Muscle of arm (tissue), 12 donors: ENCODE results near the gene UNCX. TPM values are rescaled to one million over a fixed set of nuclear protein-coding genes. Genes with fewer than 3 reads are reported as not detected.

Source experiments
- DNase-seq: peaks from one replicate; pipeline ENCODE4 v3.0.0-alpha.2; 2013
- polyA plus RNA-seq, 12 donors: library from polyadenylated mRNA; unstranded; fragments of 120-200 nt; gene quantifications; one replicate each; pipeline ENCODE4 v1.2.1, GENCODE V29; 2013; ENCODE audit not compliant: insufficient read length in 12 of 12

The UNCX gene
- polyA plus RNA-seq, 12 donors, result not detected

GRCh38 chr7:1214516-1214915, 18.2 kb upstream of the UNCX start:
- no peak for DNase-seq

- no peak for DNase-seq
These were observed 14.0 kb upstream of the UNCX start for GRCh38 chr7:1218541-1219165.

- DNase-seq, result no peak
These were observed 13.2 kb upstream of the UNCX start for GRCh38 chr7:1219498-1219897.

- no peak for DNase-seq
These were observed 12.5 kb upstream of the UNCX start for GRCh38 chr7:1220000-1220726.

GRCh38 chr7:1220977-1221745, 11.5 kb upstream of the UNCX start:
- no peak for DNase-seq

GRCh38 chr7:1223196-1223981, 9.3 kb upstream of the UNCX start:
- DNase-seq, result no peak

- no peak for DNase-seq
These were observed 8.5 kb upstream of the UNCX start for GRCh38 chr7:1224086-1224716.

- no peak for DNase-seq
These were observed 7.6 kb upstream of the UNCX start for GRCh38 chr7:1225030-1225429.

- DNase-seq, result no peak
These were observed 7.1 kb upstream of the UNCX start for GRCh38 chr7:1225441-1226185.

GRCh38 chr7:1226186-1226901, 6.3 kb upstream of the UNCX start:
- no peak for DNase-seq

- DNase-seq, result no peak
These were observed 5.4 kb upstream of the UNCX start for GRCh38 chr7:1227071-1227804.

GRCh38 chr7:1227814-1228544, 4.7 kb upstream of the UNCX start:
- DNase-seq, result no peak

GRCh38 chr7:1228545-1229201, 4.0 kb upstream of the UNCX start:
- DNase-seq, result no peak

- no peak for DNase-seq
These were observed 3.3 kb upstream of the UNCX start for GRCh38 chr7:1229202-1229947.

- DNase-seq, result no peak
These were observed 2.7 kb upstream of the UNCX start for GRCh38 chr7:1229956-1230355.

GRCh38 chr7:1230411-1231213, 2.1 kb upstream of the UNCX start:
- DNase-seq, result no peak
